Rectal smooth muscle tissue (tissue), 1 donor: ENCODE data around the gene INKA1.
"Not testable (repeated sequence)": the region's sequence is repeated elsewhere in the genome, so short reads cannot be mapped to it uniquely, and the experiment has no call there.

Experiments
- H3K27ac ChIP-seq: one replicate; pipeline ENCODE4 v1.7.0; 2013; ENCODE audit warnings: low read depth, low read length, inconsistent platforms
- H3K27me3 ChIP-seq: one replicate; pipeline ENCODE4 v1.7.0; 2013; ENCODE audit warnings: low read length; ENCODE audit not compliant: control insufficient read depth, insufficient read depth
- H3K36me3 ChIP-seq: one replicate; pipeline ENCODE4 v1.7.0; 2013; ENCODE audit warnings: low read length; ENCODE audit not compliant: control insufficient read depth, insufficient read depth
- H3K4me1 ChIP-seq: one replicate; pipeline ENCODE4 v1.7.0; 2013; ENCODE audit warnings: low read length; ENCODE audit not compliant: control insufficient read depth, insufficient read depth
- H3K4me3 ChIP-seq: one replicate; pipeline ENCODE4 v1.7.0; 2013; ENCODE audit warnings: low read length
- H3K9ac ChIP-seq: one replicate; pipeline ENCODE4 v1.7.0; 2013; ENCODE audit warnings: low read length

The INKA1 gene

GRCh38 chr3:49804141-49805041 is 1.3 kb downstream of the INKA1 start:
- Histone ChIP-seq H3K36me3 (no peaks in the 10 kb centered on the region), H3K27ac (no peak overlapping the region), H3K4me3 (peak overlapping the region; percentile 69), H3K27me3 (no peaks in the 10 kb centered on the region), H3K4me1 (peaks cover 5% of the 10 kb centered on the region), H3K9ac (no peak overlapping the region)

GRCh38 chr3:49805367-49805782 is 2.3 kb downstream of the INKA1 start:
- Histone ChIP-seq H3K4me1 (peaks cover 5% of the 10 kb centered on the region), H3K36me3 (peaks cover 8% of the 10 kb centered on the region), H3K27me3 (no peaks in the 10 kb centered on the region), H3K9ac (no peak overlapping the region), H3K4me3 (no peak overlapping the region), H3K27ac (peak overlapping the region; percentile 44)

- Histone ChIP-seq H3K27ac (peak overlapping the region; percentile 44), H3K27me3 (no peaks in the 10 kb centered on the region), H3K4me1 (peaks cover 5% of the 10 kb centered on the region), H3K36me3 (peaks cover 15% of the 10 kb centered on the region), H3K9ac (no peak overlapping the region), H3K4me3 (no peak overlapping the region)
These were observed 3.0 kb downstream of the INKA1 start for GRCh38 chr3:49805897-49806701.

- no peak overlapping the region for H3K27ac ChIP-seq
- no peak overlapping the region for H3K4me3 ChIP-seq
- peaks cover 5% of the 10 kb centered on the region for H3K4me1 ChIP-seq
- H3K27me3 ChIP-seq, result no peaks in the 10 kb centered on the region
- H3K36me3 ChIP-seq, result peaks cover 16% of the 10 kb centered on the region
- no peak overlapping the region for H3K9ac ChIP-seq
These were observed 3.8 kb downstream of the INKA1 start for GRCh38 chr3:49806850-49807249.

GRCh38 chr3:49807431-49808114 is 4.5 kb downstream of the INKA1 start:
- no peak overlapping the region for H3K9ac ChIP-seq
- peaks cover 8% of the 10 kb centered on the region for H3K4me1 ChIP-seq
- H3K4me3 ChIP-seq, result no peak overlapping the region
- no peak overlapping the region for H3K27ac ChIP-seq
- no peaks in the 10 kb centered on the region for H3K27me3 ChIP-seq
- peaks cover 16% of the 10 kb centered on the region for H3K36me3 ChIP-seq

GRCh38 chr3:49812916-49813496 is 9.9 kb downstream of the INKA1 start:
- Histone ChIP-seq H3K36me3 (peaks cover 16% of the 10 kb centered on the region), H3K4me3 (peak overlapping the region; percentile 87), H3K9ac (peak overlapping the region; percentile 63), H3K4me1 (peaks cover 13% of the 10 kb centered on the region), H3K27ac (peak overlapping the region; percentile 69), H3K27me3 (no peaks in the 10 kb centered on the region)

GRCh38 chr3:49813497-49814174 is 10.6 kb downstream of the INKA1 start, which contains the start of gene UBA7:
Gene UBA7 (minus strand): TSS chr3:49813953. CDS start chr3:49813787, 166 bp downstream.
- H3K4me1 ChIP-seq, result peaks cover 13% of the 10 kb centered on the region
- peak within 1 kb of the TSS; percentile 69 for H3K27ac ChIP-seq
- H3K27me3 ChIP-seq, result no peaks in the 10 kb centered on the region
- peak within 1 kb of the TSS; percentile 63 for H3K9ac ChIP-seq
- H3K4me3 ChIP-seq, result peak within 1 kb of the TSS; percentile 87
- peaks cover 16% of the 10 kb centered on the region for H3K36me3 ChIP-seq

- not testable (repeated sequence) for H3K36me3 ChIP-seq, H3K4me3 ChIP-seq, H3K4me1 ChIP-seq, H3K9ac ChIP-seq, H3K27ac ChIP-seq, H3K27me3 ChIP-seq
These were observed 20.1 kb downstream of the INKA1 start for GRCh38 chr3:49823131-49823530.

GRCh38 chr3:49826016-49826415 is 23.0 kb downstream of the INKA1 start:
- Histone ChIP-seq H3K4me3 (no peak overlapping the region), H3K4me1 (no peaks in the 10 kb centered on the region), H3K36me3 (no peaks in the 10 kb centered on the region), H3K27ac (no peak overlapping the region), H3K27me3 (no peaks in the 10 kb centered on the region), H3K9ac (no peak overlapping the region)

- Histone ChIP-seq H3K4me1 (no peaks in the 10 kb centered on the region), H3K27ac (no peak overlapping the region), H3K36me3 (no peaks in the 10 kb centered on the region), H3K4me3 (no peak overlapping the region), H3K9ac (no peak overlapping the region), H3K27me3 (no peaks in the 10 kb centered on the region)
These were observed 28.3 kb downstream of the INKA1 start for GRCh38 chr3:49831341-49831740.

- Histone ChIP-seq H3K4me3 (no peak overlapping the region), H3K27me3 (no peaks in the 10 kb centered on the region), H3K36me3 (no peaks in the 10 kb centered on the region), H3K4me1 (peaks cover 4% of the 10 kb centered on the region), H3K9ac (no peak overlapping the region), H3K27ac (no peak overlapping the region)
These were observed 36.2 kb downstream of the INKA1 start for GRCh38 chr3:49839193-49839809.
